A549 (cell line): ENCODE measurements around the gene CBR3.

Experiments
- EP300 ChIP-seq, 2 experiments: fragments of >200 bp; sonication (Bioruptor Twin); formaldehyde crosslinking; IDR thresholded peaks; 2 replicates in 1 of 2; 3 replicates in 1 of 2; pipeline ENCODE4 v1.6.1; 2016 to 2017
- JUNB ChIP-seq: fragments of >200 bp; sonication (Bioruptor Twin); formaldehyde crosslinking; IDR thresholded peaks from 2 replicates; pipeline ENCODE4 v1.6.1; 2016
- NFE2L2 ChIP-seq: fragments of 150-350 bp; conservative IDR thresholded peaks from 2 replicates; pipeline ENCODE4 v1.6.1; 2014; ENCODE audit warnings: low read length
- POLR2A ChIP-seq: IDR thresholded peaks from 2 replicates; pipeline ENCODE4 v1.6.1; 2012; ENCODE audit warnings: mild to moderate bottlenecking, low read length
- RFX5 ChIP-seq: fragments of 450-650 bp; IDR thresholded peaks from 2 replicates; pipeline ENCODE4 v1.7.1; 2014; ENCODE audit warnings: antibody characterized with exemption, mild to moderate bottlenecking, moderate library complexity
- SREBF2 ChIP-seq: fragments of 450-650 bp; IDR thresholded peaks from 2 replicates; pipeline ENCODE4 v1.6.1; 2014; ENCODE audit warnings: mild to moderate bottlenecking, moderate library complexity
- TFCP2L1 ChIP-seq: fragments of 250-450 bp; sonication (Bioruptor Pico); IDR thresholded peaks from 2 replicates; pipeline ENCODE4 v1.5.0; 2021; ENCODE audit warnings: mild to moderate bottlenecking
- ZFP36 ChIP-seq: fragments of 450-650 bp; IDR thresholded peaks from 2 replicates; pipeline ENCODE4 v1.6.1; 2014; ENCODE audit warnings: borderline replicate concordance; ENCODE audit not compliant: partially characterized antibody
- TF ChIP-seq, protein P1 (sequence below): fragments of >200 bp; sonication (Bioruptor Twin); formaldehyde crosslinking; IDR thresholded peaks from 3 replicates; pipeline ENCODE4 v1.5.1; 2016
- TF ChIP-seq, protein P2 (sequence below): fragments of 150-350 bp; IDR thresholded peaks from 2 replicates; pipeline ENCODE4 v1.6.1; 2014; ENCODE audit warnings: low read depth, mild to moderate bottlenecking, low read length
- TF ChIP-seq, protein P3 (sequence below): fragments of 250-450 bp; sonication (Bioruptor Pico); IDR thresholded peaks from 2 replicates; pipeline ENCODE4 v1.5.0; 2021; ENCODE audit warnings: mild to moderate bottlenecking, moderate library complexity, borderline replicate concordance
- TF ChIP-seq, protein P4 (sequence below): IDR thresholded peaks from 2 replicates; pipeline ENCODE4 v1.6.1; 2012

DNA sequence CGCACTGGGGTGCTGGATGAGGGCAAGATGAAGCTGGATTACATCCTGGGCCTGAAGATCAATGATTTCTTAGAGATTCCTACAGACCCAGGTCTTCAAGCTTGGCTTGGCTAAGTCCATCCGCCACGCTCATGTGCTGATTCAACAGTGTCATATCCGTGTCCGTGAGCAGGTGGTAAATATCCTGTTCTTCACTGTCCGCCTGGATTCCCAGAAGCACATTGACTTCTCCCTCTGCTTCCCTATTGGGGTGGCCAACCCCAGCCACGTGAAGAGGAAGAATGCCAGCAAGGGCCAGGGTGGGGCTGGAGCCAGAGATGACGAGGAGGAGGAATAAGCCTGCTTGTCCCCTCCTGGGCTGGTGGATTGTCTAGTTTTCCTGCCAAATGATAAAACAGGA is 2.2 kb upstream of the CBR3 start:
- TF ChIP-seq, protein P1, sequence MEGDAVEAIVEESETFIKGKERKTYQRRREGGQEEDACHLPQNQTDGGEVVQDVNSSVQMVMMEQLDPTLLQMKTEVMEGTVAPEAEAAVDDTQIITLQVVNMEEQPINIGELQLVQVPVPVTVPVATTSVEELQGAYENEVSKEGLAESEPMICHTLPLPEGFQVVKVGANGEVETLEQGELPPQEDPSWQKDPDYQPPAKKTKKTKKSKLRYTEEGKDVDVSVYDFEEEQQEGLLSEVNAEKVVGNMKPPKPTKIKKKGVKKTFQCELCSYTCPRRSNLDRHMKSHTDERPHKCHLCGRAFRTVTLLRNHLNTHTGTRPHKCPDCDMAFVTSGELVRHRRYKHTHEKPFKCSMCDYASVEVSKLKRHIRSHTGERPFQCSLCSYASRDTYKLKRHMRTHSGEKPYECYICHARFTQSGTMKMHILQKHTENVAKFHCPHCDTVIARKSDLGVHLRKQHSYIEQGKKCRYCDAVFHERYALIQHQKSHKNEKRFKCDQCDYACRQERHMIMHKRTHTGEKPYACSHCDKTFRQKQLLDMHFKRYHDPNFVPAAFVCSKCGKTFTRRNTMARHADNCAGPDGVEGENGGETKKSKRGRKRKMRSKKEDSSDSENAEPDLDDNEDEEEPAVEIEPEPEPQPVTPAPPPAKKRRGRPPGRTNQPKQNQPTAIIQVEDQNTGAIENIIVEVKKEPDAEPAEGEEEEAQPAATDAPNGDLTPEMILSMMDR = no peak
- TF ChIP-seq NFE2L2 (no peak), ZFP36 (no peak), SREBF2 (no peak), EP300 (IDR thresholded peaks at IDR 0.05) (no peak), RFX5 (no peak), TFCP2L1 (CRISPR knock-in tag) (no peak), JUNB (no peak), POLR2A (no peak)
- TF ChIP-seq, protein P2, sequence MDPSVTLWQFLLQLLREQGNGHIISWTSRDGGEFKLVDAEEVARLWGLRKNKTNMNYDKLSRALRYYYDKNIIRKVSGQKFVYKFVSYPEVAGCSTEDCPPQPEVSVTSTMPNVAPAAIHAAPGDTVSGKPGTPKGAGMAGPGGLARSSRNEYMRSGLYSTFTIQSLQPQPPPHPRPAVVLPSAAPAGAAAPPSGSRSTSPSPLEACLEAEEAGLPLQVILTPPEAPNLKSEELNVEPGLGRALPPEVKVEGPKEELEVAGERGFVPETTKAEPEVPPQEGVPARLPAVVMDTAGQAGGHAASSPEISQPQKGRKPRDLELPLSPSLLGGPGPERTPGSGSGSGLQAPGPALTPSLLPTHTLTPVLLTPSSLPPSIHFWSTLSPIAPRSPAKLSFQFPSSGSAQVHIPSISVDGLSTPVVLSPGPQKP = no peak
- TF ChIP-seq, protein P3, sequence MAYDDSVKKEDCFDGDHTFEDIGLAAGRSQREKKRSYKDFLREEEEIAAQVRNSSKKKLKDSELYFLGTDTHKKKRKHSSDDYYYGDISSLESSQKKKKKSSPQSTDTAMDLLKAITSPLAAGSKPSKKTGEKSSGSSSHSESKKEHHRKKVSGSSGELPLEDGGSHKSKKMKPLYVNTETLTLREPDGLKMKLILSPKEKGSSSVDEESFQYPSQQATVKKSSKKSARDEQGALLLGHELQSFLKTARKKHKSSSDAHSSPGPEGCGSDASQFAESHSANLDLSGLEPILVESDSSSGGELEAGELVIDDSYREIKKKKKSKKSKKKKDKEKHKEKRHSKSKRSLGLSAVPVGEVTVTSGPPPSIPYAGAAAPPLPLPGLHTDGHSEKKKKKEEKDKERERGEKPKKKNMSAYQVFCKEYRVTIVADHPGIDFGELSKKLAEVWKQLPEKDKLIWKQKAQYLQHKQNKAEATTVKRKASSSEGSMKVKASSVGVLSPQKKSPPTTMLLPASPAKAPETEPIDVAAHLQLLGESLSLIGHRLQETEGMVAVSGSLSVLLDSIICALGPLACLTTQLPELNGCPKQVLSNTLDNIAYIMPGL (CRISPR knock-in tag) = no peak
- TF ChIP-seq, protein P4, sequence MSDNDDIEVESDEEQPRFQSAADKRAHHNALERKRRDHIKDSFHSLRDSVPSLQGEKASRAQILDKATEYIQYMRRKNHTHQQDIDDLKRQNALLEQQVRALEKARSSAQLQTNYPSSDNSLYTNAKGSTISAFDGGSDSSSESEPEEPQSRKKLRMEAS = no peak
